Measurements from ENCODE around the gene SDK1.

- TF ChIP-seq EZH2 (IDR thresholded peaks at IDR 0.05; ENCODE audit: insufficient read depth, poor library complexity, severe bottlenecking) (no peak), EZH2phosphoT487 (IDR thresholded peaks at IDR 0.05; ENCODE audit: insufficient read depth, low read depth) (no peak)
Measured at GRCh38 chr7:3517344-3517743, 216.3 kb downstream of the SDK1 start.

All from GM23248 (cell line).